H1 (cell line): Measurements from ENCODE around the gene LPIN2. TPM values are rescaled to one million over a fixed set of nuclear protein-coding genes. Genes with fewer than 3 reads are reported as not detected.

Experiments
- CTCF ChIA-PET: fragments of 300-600 bp; sonication (Branson Sonifier 250); formaldehyde crosslinking; loops from one replicate; lab custom pipeline; 2021; ENCODE audit not compliant: partially characterized antibody; lab: Charles Lee
- POLR2A ChIA-PET: fragments of 300-600 bp; sonication (Branson Sonifier 250); formaldehyde crosslinking; loops from one replicate; lab custom pipeline; 2021; ENCODE audit warnings: inconsistent platforms; ENCODE audit not compliant: partially characterized antibody; lab: Charles Lee
- DNase-seq, 2 experiments: peaks; one replicate each; pipeline versions ENCODE4 v3.0.0 to v3.0.0-alpha.2; 2010 to 2022; ENCODE audit warnings: low spot score in 2 of 2, low read depth in 1 of 2, mixed read lengths in 1 of 2
- FAIRE-seq: peaks from 2 replicates; lab custom pipeline; 2011; peaks lifted over from hg19 to GRCh38; lab: Jason Lieb, UNC
- H2AFZ ChIP-seq: 2 replicates; pipeline ENCODE4 v1.8.1; 2012; ENCODE audit warnings: low read length, inconsistent platforms
- H2AK5ac ChIP-seq: 2 replicates; pipeline ENCODE4 v1.6.1; 2013; ENCODE audit warnings: low read depth, low read length
- H2BK120ac ChIP-seq: replicated peaks from 2 replicates; pipeline ENCODE3; 2013; ENCODE audit warnings: low read depth, low read length, inconsistent platforms
- H2BK12ac ChIP-seq: 2 replicates; pipeline ENCODE4 v1.6.1; 2013; ENCODE audit warnings: low read depth, low read length
- H2BK15ac ChIP-seq: 2 replicates; pipeline ENCODE4 v1.6.1; 2013; ENCODE audit warnings: low read length
- H2BK20ac ChIP-seq: 2 replicates; pipeline ENCODE4 v1.6.1; 2013; ENCODE audit warnings: low read length
- H2BK5ac ChIP-seq: 2 replicates; pipeline ENCODE4 v1.6.1; 2013; ENCODE audit warnings: low read depth, low read length
- H3K14ac ChIP-seq: 2 replicates; pipeline ENCODE4 v1.6.1; 2013; ENCODE audit warnings: inconsistent platforms; ENCODE audit not compliant: insufficient read length
- H3K18ac ChIP-seq: 2 replicates; pipeline ENCODE4 v1.6.1; 2013; ENCODE audit warnings: low read length; ENCODE audit errors: extremely low read depth
- H3K23ac ChIP-seq: 2 replicates; pipeline ENCODE4 v1.6.1; 2013; ENCODE audit warnings: inconsistent platforms; ENCODE audit not compliant: insufficient read length
- H3K23me2 ChIP-seq: 2 replicates; pipeline ENCODE4 v1.6.1; 2013; ENCODE audit warnings: low read depth, low read length
- H3K27ac ChIP-seq: 2 replicates; pipeline ENCODE4 v1.6.1; 2011; ENCODE audit warnings: low read depth, low read length, inconsistent platforms
- H3K27me3 ChIP-seq, 4 experiments: replicated peaks in 1 of 4; 1 replicate in 1 of 4; 2 replicates in 3 of 4; pipeline versions ENCODE4 v1.6.1 to v1.8.1; 2011 to 2013; ENCODE audit warnings: low read length in 3 of 4, mild to moderate bottlenecking in 3 of 4, inconsistent platforms in 2 of 4, mixed read lengths in 2 of 4, moderate library complexity in 1 of 4; ENCODE audit not compliant: control insufficient read depth in 3 of 4, insufficient read depth in 3 of 4; ENCODE audit errors: extremely low read depth in 1 of 4
- H3K36me3 ChIP-seq, 4 experiments: 2 replicates each; pipeline versions ENCODE4 v1.6.1 to v1.8.1; 2011 to 2013; ENCODE audit warnings: mild to moderate bottlenecking in 4 of 4, low read length in 3 of 4, moderate library complexity in 2 of 4, control low read depth in 1 of 4, inconsistent platforms in 1 of 4; ENCODE audit not compliant: insufficient read depth in 4 of 4, control insufficient read depth in 2 of 4
- H3K4ac ChIP-seq: replicated peaks from 2 replicates; pipeline ENCODE3; 2013; ENCODE audit warnings: low read length, low read depth, mixed read lengths, inconsistent platforms; ENCODE audit not compliant: insufficient read length
- H3K4me1 ChIP-seq, 4 experiments: replicated peaks in 1 of 4; 1 replicate in 1 of 4; 2 replicates in 3 of 4; pipeline versions ENCODE4 v1.6.1 to v1.8.1; 2011 to 2013; ENCODE audit warnings: low read length in 3 of 4, inconsistent platforms in 2 of 4, mixed read lengths in 1 of 4; ENCODE audit not compliant: insufficient read depth in 4 of 4, control insufficient read depth in 3 of 4
- H3K4me2 ChIP-seq, 2 experiments: 2 replicates each; pipeline versions ENCODE4 v1.6.1 to v1.8.1; 2011 to 2013; ENCODE audit warnings: low read depth in 2 of 2, low read length in 2 of 2, control low read depth in 1 of 2, inconsistent platforms in 1 of 2, mild to moderate bottlenecking in 1 of 2; ENCODE audit not compliant: insufficient read depth in 1 of 2
- H3K4me3 ChIP-seq, 4 experiments: fragments of 200-600, 300-600 bp in 1 of 4; sonication (generic), shearing (Covaris generic), sonication (Bioruptor Twin) in 1 of 4; 2 replicates each; pipeline versions ENCODE4 v1.5.1 to v1.8.1; 2011 to 2016; ENCODE audit warnings: low read length in 4 of 4, low read depth in 3 of 4, control low read depth in 2 of 4, inconsistent platforms in 2 of 4, mild to moderate bottlenecking in 2 of 4, mixed read lengths in 1 of 4, moderate library complexity in 1 of 4; ENCODE audit not compliant: insufficient read depth in 2 of 4; ENCODE audit errors: extremely low read depth in 1 of 4
- H3K56ac ChIP-seq: replicated peaks from 2 replicates; pipeline ENCODE3; 2013; ENCODE audit warnings: low read depth, mild to moderate bottlenecking, mixed read lengths, low read length, inconsistent platforms; ENCODE audit not compliant: insufficient read length
- H3K79me1 ChIP-seq: 2 replicates; pipeline ENCODE4 v1.6.1; 2013; ENCODE audit warnings: low read depth, low read length, control low read depth
- H3K79me2 ChIP-seq, 2 experiments: 2 replicates each; pipeline versions ENCODE4 v1.6.1 to v1.8.1; 2012 to 2013; ENCODE audit warnings: low read length in 2 of 2, mild to moderate bottlenecking in 2 of 2, inconsistent platforms in 1 of 2; ENCODE audit not compliant: insufficient read depth in 2 of 2, control insufficient read depth in 1 of 2
- H3K9ac ChIP-seq, 4 experiments: replicated peaks in 1 of 4; 1 replicate in 1 of 4; 2 replicates in 3 of 4; pipeline versions ENCODE4 v1.6.1 to v1.8.1; 2011 to 2013; ENCODE audit warnings: low read depth in 3 of 4, low read length in 3 of 4, control low read depth in 2 of 4, mild to moderate bottlenecking in 2 of 4, moderate library complexity in 2 of 4, inconsistent platforms in 1 of 4; ENCODE audit errors: extremely low read depth in 1 of 4
- H3K9me3 ChIP-seq, 2 experiments: 2 replicates each; pipeline versions ENCODE4 v1.6.1 to v1.8.1; 2012 to 2013; ENCODE audit warnings: mild to moderate bottlenecking in 2 of 2, moderate library complexity in 2 of 2, control low read depth in 1 of 2, inconsistent platforms in 1 of 2, low read depth in 1 of 2, low read length in 1 of 2, mixed read lengths in 1 of 2; ENCODE audit not compliant: insufficient read depth in 2 of 2
- H4K20me1 ChIP-seq, 2 experiments: replicated peaks in 1 of 2; 2 replicates each; pipeline versions ENCODE3 to v1.8.1; 2011 to 2013; ENCODE audit warnings: inconsistent platforms in 2 of 2, low read length in 2 of 2, mild to moderate bottlenecking in 1 of 2; ENCODE audit not compliant: insufficient read depth in 2 of 2, control insufficient read depth in 1 of 2
- H4K5ac ChIP-seq: 2 replicates; pipeline ENCODE4 v1.6.1; 2013; ENCODE audit warnings: low read length, low read depth, mixed read lengths, inconsistent platforms; ENCODE audit not compliant: insufficient read length
- H4K8ac ChIP-seq: 2 replicates; pipeline ENCODE4 v1.8.0; 2013; ENCODE audit warnings: mild to moderate bottlenecking, moderate library complexity, low read length, inconsistent platforms; ENCODE audit not compliant: insufficient read depth; ENCODE audit errors: extremely low read depth
- H4K91ac ChIP-seq: replicated peaks from 2 replicates; pipeline ENCODE3; 2013; ENCODE audit warnings: low read length, mixed read lengths, inconsistent platforms; ENCODE audit not compliant: insufficient read length
- EGR1 ChIP-seq: IDR thresholded peaks from 2 replicates; pipeline ENCODE4 v1.6.1; 2011; ENCODE audit warnings: low read depth, low read length, borderline replicate concordance
- JUN ChIP-seq: IDR thresholded peaks from 2 replicates; pipeline ENCODE4 v1.6.1; 2011; ENCODE audit warnings: low read depth, mild to moderate bottlenecking, improper control_type of control experiment, low read length
- KDM1A ChIP-seq: fragments of 200-600, 300-600 bp; sonication (generic); IDR thresholded peaks from 2 replicates; pipeline ENCODE4 v1.7.1; 2016; ENCODE audit warnings: mild to moderate bottlenecking, low read length, borderline replicate concordance
- KDM4A ChIP-seq: IDR thresholded peaks from one replicate; pipeline ENCODE4 v1.7.1; 2012; ENCODE audit warnings: low read depth, mild to moderate bottlenecking, moderate library complexity, low read length, inconsistent platforms; ENCODE audit not compliant: severe bottlenecking
- MAX ChIP-seq: IDR thresholded peaks from 2 replicates; pipeline ENCODE4 v1.6.1; 2012; ENCODE audit warnings: inconsistent platforms
- NANOG ChIP-seq: IDR thresholded peaks from 2 replicates; pipeline ENCODE4 v1.6.1; 2011; ENCODE audit warnings: low read length, low read depth, mild to moderate bottlenecking, inconsistent platforms; ENCODE audit not compliant: insufficient read depth, poor library complexity, severe bottlenecking
- RFX5 ChIP-seq: IDR thresholded peaks from 2 replicates; pipeline ENCODE4 v1.6.1; 2011; ENCODE audit warnings: low read depth, low read length, improper control_type of control experiment, borderline replicate concordance
- SIN3A ChIP-seq, 2 experiments: IDR thresholded peaks in 1 of 2; conservative IDR thresholded peaks in 1 of 2; 2 replicates each; pipeline ENCODE4 v1.6.1; 2011 to 2012; ENCODE audit warnings: low read length in 2 of 2, improper control_type of control experiment in 1 of 2, low read depth in 1 of 2, mild to moderate bottlenecking in 1 of 2
- SIX5 ChIP-seq: IDR thresholded peaks from 2 replicates; pipeline ENCODE4 v1.6.1; 2011; ENCODE audit warnings: mild to moderate bottlenecking, low read depth, low read length
- SP1 ChIP-seq: IDR thresholded peaks from 2 replicates; pipeline ENCODE4 v1.6.1; 2011; ENCODE audit warnings: low read depth, low read length
- SUZ12 ChIP-seq: fragments of 200-600 bp; sonication (generic); IDR thresholded peaks from 2 replicates; pipeline ENCODE4 v1.6.1; 2012; ENCODE audit warnings: mild to moderate bottlenecking, inconsistent platforms, low read length, moderate library complexity, mixed read lengths
- WGBS, 2 experiments: shearing (Covaris generic) in 1 of 2; methylation state at CpG; one replicate each; pipeline versions ENCODE4 v1.1.6 to v1.1.7; 2013 to 2015; ENCODE audit warnings: low lambda C conversion rate in 2 of 2, mixed read lengths in 2 of 2, inconsistent platforms in 1 of 2, low coverage in 1 of 2, missing lambda C conversion rate in 1 of 2; ENCODE audit not compliant: insufficient replicate concordance in 2 of 2, insufficient coverage in 1 of 2, insufficient read length in 1 of 2; ENCODE audit errors: extremely low coverage in 1 of 2, missing lambda C conversion rate in 1 of 2; 5-methylcytosine and 5-hydroxymethylcytosine counted together
- polyA plus RNA-seq, 7 experiments: library from polyadenylated mRNA; depleted of rRNA in 3 of 7; stranded (reverse) in 5 of 7; unstranded in 2 of 7; fragments of >200 nt in 5 of 7; fragments of 200-250 nt in 2 of 7; gene quantifications; 1 replicate in 5 of 7; 2 replicates in 1 of 7; 4 replicates in 1 of 7; pipeline versions ENCODE4 v1.2.1 to v1.2.3, GENCODE V29; 2011 to 2013; ENCODE audit warnings: missing spikeins in 2 of 7, mixed read lengths in 2 of 7
- total RNA-seq: library from RNA; stranded (reverse); fragmentation: NEBNext Ultra II Directional; extraction: Animal tissue kit (Norgen Biotek cat#: 25700); gene quantifications from 2 replicates; pipeline ENCODE4 v1.2.1, GENCODE V29; 2021

LPIN2 gene
- total and polyA plus RNA-seq, 2 of the 8 experiments (the other 6 are each of a cell fraction or from before 2014, with no cell fraction given), result 7.4 to 14.2 TPM

- no peak overlapping the region; the same call in 1 of the 2 replicates for H3K18ac ChIP-seq
- POLR2A ChIA-PET, result interaction anchor here (1.4 kb wide), 1 partner anchor 281 kb away, joined by 3 read pairs; the partner anchor contains the start of gene MYL12A
- peaks cover 0 to 47% of the 10 kb centered on the region in 2 experiments; a peak in 2 of 4 replicates for H3K79me2 ChIP-seq
- no peak overlapping the region for H2BK5ac ChIP-seq
- CTCF ChIA-PET, result interaction anchor here (0.6 to 1.4 kb wide), 6 partner anchors 11 to 604 kb away, joined by 3 to 6 read pairs (median 4); no protein-coding TSS in a partner anchor
- peak overlapping the region; percentile 22 for H3K56ac ChIP-seq
- H2BK20ac ChIP-seq, result no peak overlapping the region
- H3K4ac ChIP-seq, result no peak overlapping the region
- no peak overlapping the region for H2BK12ac ChIP-seq
- H3K4me2 ChIP-seq, result no peak overlapping the region
- no peaks in the 10 kb centered on the region for H3K23me2 ChIP-seq
- H3K4me1 ChIP-seq, result peaks cover 0 to 9% (median 4%) of the 10 kb centered on the region in 4 experiments; a peak in 5 of 7 replicates
- no peaks in the 10 kb centered on the region for H3K27me3 ChIP-seq
- no peak overlapping the region for H2AFZ ChIP-seq
- H2BK15ac ChIP-seq, result no peak overlapping the region
- H3K9me3 ChIP-seq, result no peaks in the 10 kb centered on the region
- no peaks in the 10 kb centered on the region; the same call in 1 of the 2 replicates for H3K79me1 ChIP-seq
- no peaks in the 10 kb centered on the region for H4K20me1 ChIP-seq
- H3K4me3 ChIP-seq, result no peak overlapping the region
- no peak overlapping the region for H3K9ac ChIP-seq
- H2AK5ac ChIP-seq, result no peak overlapping the region
- no peak overlapping the region for H3K14ac ChIP-seq
- H4K8ac ChIP-seq, result no peak overlapping the region
- FAIRE-seq (no peak), DNase-seq (no peak)
- H3K23ac ChIP-seq, result no peak overlapping the region
- no peak overlapping the region for H4K5ac ChIP-seq
- H2BK120ac ChIP-seq, result no peak overlapping the region
- WGBS, 2 experiments, result 86% methylated on average over 11 of the region's 11 CpGs; no CpG with 5 or more reads in 1 of the 2 experiments
- H3K27ac ChIP-seq, result no peak overlapping the region
- TF ChIP-seq KDM1A (no peak), JUN (no peak), NANOG (no peak), KDM4A (no peak), EGR1 (no peak), RFX5 (no peak), SIN3A (conservative IDR thresholded peaks at IDR 0.05 in 1 of 2, IDR thresholded peaks at IDR 0.05 in 1 of 2; ENCODE audit: low read depth in 1 of 2, low read length in 2 of 2) (no peak), SIX5 (no peak), SP1 (no peak), SUZ12 (no peak), MAX (no peak)
- H3K36me3 ChIP-seq, result no peaks in the 10 kb centered on the region; a peak in 1 of 8 replicates
- H4K91ac ChIP-seq, result no peak overlapping the region
Measured at GRCh38 chr18:2967357-2967756, 45.6 kb downstream of the LPIN2 start.
